DND-41 (cell line): ENCODE data around the gene TMEM87B.

Experiments
- EZH2 ChIP-seq: IDR thresholded peaks from 3 replicates; pipeline ENCODE4 v1.6.1; 2012; ENCODE audit warnings: borderline replicate concordance, low read depth, mild to moderate bottlenecking, moderate library complexity, low read length, inconsistent platforms; ENCODE audit not compliant: severe bottlenecking
- TF ChIP-seq, protein P1 (sequence below): IDR thresholded peaks from 2 replicates; pipeline ENCODE4 v1.5.1; 2012; ENCODE audit warnings: borderline replicate concordance, low read length, moderate library complexity, mild to moderate bottlenecking; ENCODE audit not compliant: poor library complexity, severe bottlenecking; ENCODE audit errors: extremely low read depth

DNA sequence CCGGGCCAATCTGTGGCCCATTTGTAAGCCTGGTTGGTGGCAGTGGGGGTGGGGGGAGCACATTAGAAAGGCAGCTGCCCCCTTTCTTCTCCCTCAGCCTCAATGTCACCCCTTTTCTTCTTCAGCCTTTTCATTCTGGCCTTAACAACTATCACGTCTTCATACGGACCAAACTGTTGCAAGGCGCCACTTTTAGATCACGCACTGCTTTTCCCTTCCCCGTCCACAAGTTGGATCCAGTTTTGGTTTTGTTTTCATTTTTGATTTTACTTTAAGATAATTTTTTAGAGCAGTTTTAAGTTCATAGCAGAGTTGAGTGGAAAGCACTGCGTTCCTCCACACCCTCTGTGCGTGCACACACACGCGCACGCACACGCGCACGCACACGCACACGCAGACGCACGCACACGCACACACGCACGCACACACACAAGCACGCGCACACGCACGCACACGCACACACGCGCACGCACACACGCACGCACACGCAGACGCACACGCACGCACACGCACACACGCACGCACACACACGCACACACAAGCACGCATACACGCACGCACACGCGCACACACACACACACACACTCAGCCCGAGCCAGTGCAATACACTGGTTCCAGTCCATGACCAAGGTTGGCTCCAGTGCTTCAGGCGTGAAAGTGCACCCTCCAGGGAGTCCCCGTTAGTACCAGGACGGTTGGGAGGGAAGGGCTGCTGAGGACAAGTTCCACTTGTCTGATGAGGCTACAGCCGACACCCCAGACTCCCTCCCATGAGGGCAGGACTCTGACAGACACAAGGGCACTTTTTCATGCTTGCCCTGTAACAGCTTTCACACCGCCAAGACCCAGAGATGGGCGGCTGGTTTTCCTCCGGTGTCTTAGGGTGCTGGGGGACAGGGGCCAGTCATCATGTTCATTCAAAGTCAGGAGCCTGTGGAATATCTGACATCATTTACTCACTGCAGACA, 105.5 kb downstream of the TMEM87B start:
- TF ChIP-seq, protein P1, sequence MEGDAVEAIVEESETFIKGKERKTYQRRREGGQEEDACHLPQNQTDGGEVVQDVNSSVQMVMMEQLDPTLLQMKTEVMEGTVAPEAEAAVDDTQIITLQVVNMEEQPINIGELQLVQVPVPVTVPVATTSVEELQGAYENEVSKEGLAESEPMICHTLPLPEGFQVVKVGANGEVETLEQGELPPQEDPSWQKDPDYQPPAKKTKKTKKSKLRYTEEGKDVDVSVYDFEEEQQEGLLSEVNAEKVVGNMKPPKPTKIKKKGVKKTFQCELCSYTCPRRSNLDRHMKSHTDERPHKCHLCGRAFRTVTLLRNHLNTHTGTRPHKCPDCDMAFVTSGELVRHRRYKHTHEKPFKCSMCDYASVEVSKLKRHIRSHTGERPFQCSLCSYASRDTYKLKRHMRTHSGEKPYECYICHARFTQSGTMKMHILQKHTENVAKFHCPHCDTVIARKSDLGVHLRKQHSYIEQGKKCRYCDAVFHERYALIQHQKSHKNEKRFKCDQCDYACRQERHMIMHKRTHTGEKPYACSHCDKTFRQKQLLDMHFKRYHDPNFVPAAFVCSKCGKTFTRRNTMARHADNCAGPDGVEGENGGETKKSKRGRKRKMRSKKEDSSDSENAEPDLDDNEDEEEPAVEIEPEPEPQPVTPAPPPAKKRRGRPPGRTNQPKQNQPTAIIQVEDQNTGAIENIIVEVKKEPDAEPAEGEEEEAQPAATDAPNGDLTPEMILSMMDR: no peak
- TF ChIP-seq EZH2: no peak
